IMR-90 (cell line): ENCODE results near the gene DYNLT2. TPM values are rescaled to one million over a fixed set of nuclear protein-coding genes. Genes with fewer than 3 reads are reported as not detected.

ENCODE experiments used
- ATAC-seq: fragments of 200-7000 bp; cut with Tn5 transposase; 2 replicates; pipeline ENCODE4 v1.9.1; 2020; ENCODE audit warnings: low read depth, mild to moderate bottlenecking, moderate library complexity
- BruUV-seq: library from RNA; stranded (reverse); fragments of 400-500 nt; replicated peaks from 2 replicates; lab custom pipeline; 2021; lab: Mats Ljungman, UMichigan
- CTCF ChIA-PET: fragments of 300-600 bp; formaldehyde crosslinking; extraction: SDS; loops from one replicate; lab custom pipeline; 2021; ENCODE audit warnings: antibody characterized with exemption; lab: Yijun Ruan, JAX
- POLR2A ChIA-PET: fragments of 300-600 bp; sonication (Branson Sonifier 250); formaldehyde crosslinking; loops from one replicate; lab custom pipeline; 2022; ENCODE audit warnings: antibody characterized with exemption; ENCODE audit not compliant: unreplicated experiment; lab: Charles Lee
- DNase-seq: peaks from one replicate; pipeline ENCODE4 v3.0.0; 2013
- H2AFZ ChIP-seq: replicated peaks from 2 replicates; pipeline ENCODE3; 2013; ENCODE audit warnings: low read length, mild to moderate bottlenecking; ENCODE audit not compliant: poor library complexity
- H2AK5ac ChIP-seq: 2 replicates; pipeline ENCODE4 v1.6.1; 2013; ENCODE audit warnings: low read depth, low read length, inconsistent platforms
- H2AK9ac ChIP-seq: replicated peaks from 2 replicates; pipeline ENCODE3; 2013; ENCODE audit warnings: mild to moderate bottlenecking, low read depth, low read length, moderate library complexity; ENCODE audit not compliant: poor library complexity
- H2BK120ac ChIP-seq: 2 replicates; pipeline ENCODE4 v1.6.1; 2013; ENCODE audit warnings: low read depth, low read length, inconsistent platforms
- H2BK15ac ChIP-seq: 3 replicates; pipeline ENCODE4 v1.6.1; 2013; ENCODE audit warnings: low read depth, low read length, inconsistent platforms
- H2BK20ac ChIP-seq: 2 replicates; pipeline ENCODE4 v1.6.1; 2013; ENCODE audit warnings: low read depth, mild to moderate bottlenecking, inconsistent platforms, low read length, moderate library complexity
- H2BK5ac ChIP-seq: 2 replicates; pipeline ENCODE4 v1.6.1; 2013; ENCODE audit warnings: mild to moderate bottlenecking, low read depth, low read length, inconsistent platforms; ENCODE audit not compliant: poor library complexity, severe bottlenecking
- H3K14ac ChIP-seq: replicated peaks from 2 replicates; pipeline ENCODE4 v1.6.1; 2013; ENCODE audit warnings: low read depth, low read length, inconsistent platforms
- H3K18ac ChIP-seq: 2 replicates; pipeline ENCODE4 v1.6.1; 2013; ENCODE audit warnings: low read depth, low read length, control low read depth
- H3K23ac ChIP-seq: 2 replicates; pipeline ENCODE4 v1.6.1; 2013; ENCODE audit warnings: low read depth, low read length, inconsistent platforms
- H3K27ac ChIP-seq: 2 replicates; pipeline ENCODE4 v1.5.1; 2013; ENCODE audit warnings: mild to moderate bottlenecking, control low read depth, low read length; ENCODE audit not compliant: insufficient read depth
- H3K27me3 ChIP-seq: 2 replicates; pipeline ENCODE4 v1.6.1; 2013; ENCODE audit warnings: low read length; ENCODE audit not compliant: control insufficient read depth, insufficient read depth
- H3K36me3 ChIP-seq: 2 replicates; pipeline ENCODE4 v1.6.1; 2013; ENCODE audit warnings: low read length, mixed read lengths; ENCODE audit not compliant: control insufficient read depth, insufficient read depth
- H3K4ac ChIP-seq: 2 replicates; pipeline ENCODE4 v1.6.1; 2013; ENCODE audit warnings: low read depth, low read length, inconsistent platforms
- H3K4me1 ChIP-seq: 2 replicates; pipeline ENCODE4 v1.6.1; 2013; ENCODE audit warnings: low read length, mixed read lengths; ENCODE audit not compliant: control insufficient read depth, insufficient read depth
- H3K4me2 ChIP-seq: 2 replicates; pipeline ENCODE4 v1.6.1; 2013; ENCODE audit warnings: low read depth, mild to moderate bottlenecking, control low read depth, low read length, moderate library complexity
- H3K4me3 ChIP-seq: 2 replicates; pipeline ENCODE4 v1.5.1; 2013; ENCODE audit warnings: low read depth, mild to moderate bottlenecking, control low read depth, low read length, moderate library complexity; ENCODE audit not compliant: insufficient read depth
- H3K56ac ChIP-seq: 2 replicates; pipeline ENCODE4 v1.6.1; 2013; ENCODE audit warnings: low read length, inconsistent platforms; ENCODE audit not compliant: insufficient read depth; ENCODE audit errors: extremely low read depth
- H3K79me1 ChIP-seq, 2 experiments: 2 replicates each; pipeline ENCODE4 v1.6.1; 2013; ENCODE audit warnings: low read length in 2 of 2, inconsistent platforms in 1 of 2, low read depth in 1 of 2
- H3K9ac ChIP-seq: 2 replicates; pipeline ENCODE4 v1.6.1; 2013; ENCODE audit warnings: low read depth, low read length, control low read depth
- H3K9me1 ChIP-seq: 2 replicates; pipeline ENCODE4 v1.6.1; 2013; ENCODE audit warnings: low read length, inconsistent platforms; ENCODE audit not compliant: insufficient read depth
- H3K9me3 ChIP-seq: 2 replicates; pipeline ENCODE4 v1.6.1; 2013; ENCODE audit warnings: low read length; ENCODE audit not compliant: control insufficient read depth, insufficient read depth
- H4K20me1 ChIP-seq: 2 replicates; pipeline ENCODE4 v1.6.1; 2013; ENCODE audit warnings: low read length, inconsistent platforms; ENCODE audit not compliant: insufficient read depth
- H4K5ac ChIP-seq: 2 replicates; pipeline ENCODE4 v1.6.1; 2013; ENCODE audit warnings: mild to moderate bottlenecking, low read depth, low read length, control low read depth
- H4K8ac ChIP-seq, 2 experiments: 2 replicates each; pipeline ENCODE4 v1.6.1; 2013; ENCODE audit warnings: low read depth in 2 of 2, low read length in 2 of 2, control low read depth in 1 of 2, inconsistent platforms in 1 of 2
- H4K91ac ChIP-seq: 2 replicates; pipeline ENCODE4 v1.6.1; 2013; ENCODE audit warnings: low read depth, low read length, inconsistent platforms; ENCODE audit not compliant: insufficient read depth
- CTCF ChIP-seq: conservative IDR thresholded peaks from 2 replicates; pipeline ENCODE4 v1.5.1; 2012; ENCODE audit warnings: mild to moderate bottlenecking, low read depth, low read length, improper control_type of control experiment
- MXI1 ChIP-seq: IDR thresholded peaks from 2 replicates; pipeline ENCODE4 v1.6.1; 2012; ENCODE audit warnings: low read depth, mild to moderate bottlenecking, low read length, moderate library complexity, borderline replicate concordance
- NFE2L2 ChIP-seq: fragments of 150-350 bp; IDR thresholded peaks from 2 replicates; pipeline ENCODE4 v1.6.1; 2016; ENCODE audit warnings: low read depth, mild to moderate bottlenecking, low read length
- POLR2A ChIP-seq: IDR thresholded peaks from 2 replicates; pipeline ENCODE4 v1.6.1; 2012; ENCODE audit warnings: mild to moderate bottlenecking, low read depth, low read length
- RCOR1 ChIP-seq: IDR thresholded peaks from 2 replicates; pipeline ENCODE4 v1.6.1; 2012; ENCODE audit warnings: mild to moderate bottlenecking, low read length, improper control_type of control experiment; ENCODE audit not compliant: insufficient replicate concordance
- WGBS, 2 experiments: methylation state at CpG; one replicate each; pipeline versions ENCODE4 v1.1.5 to v1.1.7; 2013; ENCODE audit warnings: missing lambda C conversion rate in 2 of 2; ENCODE audit not compliant: insufficient read length in 1 of 2; ENCODE audit errors: extremely low coverage in 2 of 2; 5-methylcytosine and 5-hydroxymethylcytosine counted together
- dilution Hi-C: fragments of 300-500 bp; cut with HindIII; formaldehyde crosslinking; loops from one replicate; pipeline ENCODE4 v1.14.3; 2018; ENCODE audit warnings: low sequenced_read_pairs; ENCODE audit not compliant: unreplicated experiment
- in situ Hi-C: fragments of 300-500 bp; cut with MboI; formaldehyde crosslinking; loops from 3 replicates; pipeline ENCODE4 v1.14.3; 2019; ENCODE audit warnings: low sequenced_read_pairs, inconsistent platforms, mixed read lengths
- intact Hi-C: fragments of 100-400 bp; cut with micrococcal nuclease; formaldehyde crosslinking; loops from 2 replicates; pipeline ENCODE4 v1.10.0; 2022
- polyA plus RNA-seq, 3 experiments: library from polyadenylated mRNA; depleted of rRNA; stranded (reverse); fragments of >200 nt; gene quantifications; 2 replicates each; pipeline ENCODE4 v1.2.3, GENCODE V29; 2012; ENCODE audit warnings: low replicate concordance in 1 of 3
- total RNA-seq: library from RNA; depleted of rRNA; stranded (reverse); fragments of >200 nt; gene quantifications from 2 replicates; pipeline ENCODE4 v1.2.3, GENCODE V29; 2012

DYNLT2 gene
- total and polyA plus RNA-seq, 2 of the 4 experiments (the other 2 are of a cell fraction) = 0.36 to 0.44 TPM

GRCh38 chr6:169746556-169746955, 4.8 kb downstream of the DYNLT2 start:
- no peak overlapping the region for H3K4me2 ChIP-seq
- no peak overlapping the region for H4K5ac ChIP-seq
- dilution Hi-C loops (no loop called here), intact Hi-C loops (no loop called here), in situ Hi-C loops (no loop called here)
- H3K9me1 ChIP-seq = no peaks in the 10 kb centered on the region
- H4K91ac ChIP-seq = no peak overlapping the region
- H3K18ac ChIP-seq = no peak overlapping the region
- no peaks in the 10 kb centered on the region for H4K20me1 ChIP-seq
- H2AFZ ChIP-seq = no peak overlapping the region
- ATAC-seq (no peak), DNase-seq (no peak)
- H2BK20ac ChIP-seq = no peak overlapping the region
- no peak overlapping the region for H3K56ac ChIP-seq
- ChIA-PET POLR2A (no interaction called here), CTCF (interaction anchor here (1.3 kb wide), 1 partner anchor 33 kb away, joined by 3 read pairs; no protein-coding TSS in a partner anchor)
- H3K9me3 ChIP-seq = no peaks in the 10 kb centered on the region
- no peak overlapping the region for H3K23ac ChIP-seq
- H3K27ac ChIP-seq = no peak overlapping the region
- H2BK120ac ChIP-seq = no peak overlapping the region
- no peak overlapping the region for H2AK9ac ChIP-seq
- no CpG with 5 or more reads among the region's 1 CpG for WGBS, 2 experiments
- no peaks in the 10 kb centered on the region for H3K4me1 ChIP-seq
- H4K8ac ChIP-seq = no peak overlapping the region
- BruUV-seq = no TSS peak
- no peak overlapping the region for H2AK5ac ChIP-seq
- no peak overlapping the region for H2BK15ac ChIP-seq
- peaks cover 1% of the 10 kb centered on the region; the same call in 1 of the 2 replicates for H3K27me3 ChIP-seq
- no peak overlapping the region for H2BK5ac ChIP-seq
- H3K4ac ChIP-seq = no peak overlapping the region
- H3K9ac ChIP-seq = no peak overlapping the region
- TF ChIP-seq MXI1 (no peak), CTCF (no peak), POLR2A (no peak), RCOR1 (no peak), NFE2L2 (no peak)
- H3K14ac ChIP-seq = no peak overlapping the region
- H3K79me1 ChIP-seq = peaks cover 9 to 13% of the 10 kb centered on the region in 2 experiments
- no peaks in the 10 kb centered on the region for H3K36me3 ChIP-seq
- H3K4me3 ChIP-seq = no peak overlapping the region
